Stimulated activated effector memory CD8-positive, alpha-beta T cell treated with anti-CD3 and anti-CD28 coated beads, Interleukin-12 subunit alpha, Interleukin-12 subunit beta, amount 100 ng/mL, for 72 hours (primary cell): Measurements from ENCODE around the gene C1orf56.
A peak's percentile ranks its signal among the peaks of the same experiment; 100 is the strongest.
"Not testable (repeated sequence)": the region's sequence is repeated elsewhere in the genome, so short reads cannot be mapped to it uniquely, and the experiment has no call there.

Source experiments
- ATAC-seq: fragments of 150-1000 bp; cut with Tn5 transposase; 2 replicates; pipeline ENCODE4 v1.10.0; 2021
- DNase-seq, 2 donors: peaks; one replicate each; pipeline ENCODE4 v3.0.0; 2021 to 2022; ENCODE audit warnings: low spot score in 2 of 2
- H3K27ac Mint-ChIP-seq: one replicate; pipeline ENCODE4 v1.8.0; 2022; ENCODE audit warnings: mild to moderate bottlenecking, mixed read lengths
- H3K36me3 Mint-ChIP-seq: one replicate; pipeline ENCODE4 v1.8.0; 2022; ENCODE audit warnings: mild to moderate bottlenecking, mixed read lengths
- H3K4me1 Mint-ChIP-seq: one replicate; pipeline ENCODE4 v1.8.0; 2022; ENCODE audit warnings: mixed read lengths
- H3K4me3 Mint-ChIP-seq: one replicate; pipeline ENCODE4 v1.8.0; 2022; ENCODE audit warnings: mild to moderate bottlenecking, mixed read lengths
- H3K9me3 Mint-ChIP-seq: one replicate; pipeline ENCODE4 v1.8.0; 2022; ENCODE audit warnings: mixed read lengths

The C1orf56 gene

GRCh38 chr1:151067185-151067584 lies 19.6 kb downstream of the C1orf56 start:
- H3K4me1 Mint-ChIP-seq = peaks cover 6% of the 10 kb centered on the region
- ATAC-seq (no peak), DNase-seq (no peak)
- H3K9me3 Mint-ChIP-seq = no peaks in the 10 kb centered on the region
- H3K36me3 Mint-ChIP-seq = peaks cover 22% of the 10 kb centered on the region
- no peak overlapping the region for H3K27ac Mint-ChIP-seq
- H3K4me3 Mint-ChIP-seq = no peak overlapping the region

GRCh38 chr1:151069103-151069486 lies 21.5 kb downstream of the C1orf56 start:
- Mint-ChIP-seq H3K9me3 (no peaks in the 10 kb centered on the region), H3K4me3 (peak overlapping the region; percentile 91), H3K36me3 (peaks cover 24% of the 10 kb centered on the region), H3K4me1 (peaks cover 12% of the 10 kb centered on the region), H3K27ac (peak overlapping the region; percentile 98)
- DNase-seq (no peak), ATAC-seq (no peak)

- Mint-ChIP-seq H3K9me3 (no peaks in the 10 kb centered on the region), H3K4me3 (peak within 1 kb of the TSS; percentile 91), H3K4me1 (peaks cover 12% of the 10 kb centered on the region), H3K27ac (peak within 1 kb of the TSS; percentile 98), H3K36me3 (peaks cover 34% of the 10 kb centered on the region)
- ATAC-seq (peak; percentile 91), DNase-seq (peak; percentile 95 to 96)
Observed at GRCh38 chr1:151070474-151071276, 23.1 kb downstream of the C1orf56 start, which contains the start of gene GABPB2. TSS of gene GABPB2 (plus strand) at chr1:151070761. CDS start at chr1:151088190, 17,429 bp downstream.

- ATAC-seq (no peak), DNase-seq (no peak)
- Mint-ChIP-seq H3K36me3 (peaks cover 34% of the 10 kb centered on the region), H3K4me3 (peak overlapping the region; percentile 91), H3K4me1 (peaks cover 12% of the 10 kb centered on the region), H3K27ac (peak overlapping the region; percentile 98), H3K9me3 (no peaks in the 10 kb centered on the region)
Observed at GRCh38 chr1:151072224-151072623, 24.7 kb downstream of the C1orf56 start.

GRCh38 chr1:151085953-151086559 lies 38.5 kb downstream of the C1orf56 start:
- Mint-ChIP-seq H3K4me1 (no peaks in the 10 kb centered on the region), H3K27ac (no peak overlapping the region)
- no peak for ATAC-seq

GRCh38 chr1:151097426-151097825 lies 49.9 kb downstream of the C1orf56 start:
- H3K36me3 Mint-ChIP-seq = peaks cover 38% of the 10 kb centered on the region
- H3K27ac Mint-ChIP-seq = peak overlapping the region; percentile 40
- ATAC-seq, H3K4me3 Mint-ChIP-seq, H3K9me3 Mint-ChIP-seq, DNase-seq, H3K4me1 Mint-ChIP-seq: not testable (repeated sequence)

More at GRCh38 chr1:151085953-151086559, 38.5 kb downstream of the C1orf56 start:
- H3K9me3 Mint-ChIP-seq = no peaks in the 10 kb centered on the region
- no peak overlapping the region for H3K4me3 Mint-ChIP-seq
- peaks cover 13% of the 10 kb centered on the region for H3K36me3 Mint-ChIP-seq
- no peak for DNase-seq

GRCh38 chr1:151098126-151098525 lies 50.6 kb downstream of the C1orf56 start:
- Mint-ChIP-seq H3K36me3 (peaks cover 33% of the 10 kb centered on the region), H3K4me3 (no peak overlapping the region), H3K9me3 (no peaks in the 10 kb centered on the region), H3K4me1 (no peaks in the 10 kb centered on the region), H3K27ac (no peak overlapping the region)
- DNase-seq (no peak), ATAC-seq (no peak)
